ENCODE measurements around the gene PYDC1.
"Not testable (repeated sequence)": the region's sequence is repeated elsewhere in the genome, so short reads cannot be mapped to it uniquely, and the experiment has no call there.

Gene PYDC1

GRCh38 chr16:31253642-31254045, 36.7 kb upstream of the PYDC1 start:
- no peak for DNase-seq (ENCODE audit: low spot score)
- TF ChIP-seq CTCF (IDR thresholded peaks at IDR 0.05; ENCODE audit: extremely low read depth, missing control alignments), result no peak

GRCh38 chr16:31251435-31251834, 34.5 kb upstream of the PYDC1 start:
- no peak for TF ChIP-seq CTCF (IDR thresholded peaks at IDR 0.05; ENCODE audit: extremely low read depth, missing control alignments)
- DNase-seq (ENCODE audit: low spot score), result no peak

- no peak for DNase-seq (ENCODE audit: low spot score)
- TF ChIP-seq CTCF (IDR thresholded peaks at IDR 0.05; ENCODE audit: extremely low read depth, missing control alignments), result no peak
Measured at GRCh38 chr16:31250782-31251384, 33.9 kb upstream of the PYDC1 start.

- no peak for TF ChIP-seq CTCF (IDR thresholded peaks at IDR 0.05; ENCODE audit: extremely low read depth, missing control alignments)
Measured at GRCh38 chr16:31248344-31248743, 31.4 kb upstream of the PYDC1 start.

GRCh38 chr16:31246296-31246695, 29.4 kb upstream of the PYDC1 start:
- no peak for TF ChIP-seq CTCF (IDR thresholded peaks at IDR 0.05; ENCODE audit: extremely low read depth, missing control alignments)
- no peak for DNase-seq (ENCODE audit: low spot score)

More at GRCh38 chr16:31248344-31248743, 31.4 kb upstream of the PYDC1 start:
- no peak for DNase-seq (ENCODE audit: low spot score)

- DNase-seq (ENCODE audit: low spot score), result not testable (repeated sequence)
Measured at GRCh38 chr16:31245598-31245997, 28.7 kb upstream of the PYDC1 start.

- DNase-seq (ENCODE audit: low spot score), result no peak
- no peak for TF ChIP-seq CTCF (IDR thresholded peaks at IDR 0.05; ENCODE audit: extremely low read depth, missing control alignments)
Measured at GRCh38 chr16:31243734-31244670, 27.1 kb upstream of the PYDC1 start.
